DND-41 (cell line): Measurements from ENCODE around the gene ABHD15.

Experiments used
- EZH2 ChIP-seq: IDR thresholded peaks from 3 replicates; pipeline ENCODE4 v1.6.1; 2012; ENCODE audit warnings: borderline replicate concordance, low read depth, mild to moderate bottlenecking, moderate library complexity, low read length, inconsistent platforms; ENCODE audit not compliant: severe bottlenecking
- TF ChIP-seq, protein P1 (sequence below): IDR thresholded peaks from 2 replicates; pipeline ENCODE4 v1.5.1; 2012; ENCODE audit warnings: borderline replicate concordance, low read length, moderate library complexity, mild to moderate bottlenecking; ENCODE audit not compliant: poor library complexity, severe bottlenecking; ENCODE audit errors: extremely low read depth

DNA sequence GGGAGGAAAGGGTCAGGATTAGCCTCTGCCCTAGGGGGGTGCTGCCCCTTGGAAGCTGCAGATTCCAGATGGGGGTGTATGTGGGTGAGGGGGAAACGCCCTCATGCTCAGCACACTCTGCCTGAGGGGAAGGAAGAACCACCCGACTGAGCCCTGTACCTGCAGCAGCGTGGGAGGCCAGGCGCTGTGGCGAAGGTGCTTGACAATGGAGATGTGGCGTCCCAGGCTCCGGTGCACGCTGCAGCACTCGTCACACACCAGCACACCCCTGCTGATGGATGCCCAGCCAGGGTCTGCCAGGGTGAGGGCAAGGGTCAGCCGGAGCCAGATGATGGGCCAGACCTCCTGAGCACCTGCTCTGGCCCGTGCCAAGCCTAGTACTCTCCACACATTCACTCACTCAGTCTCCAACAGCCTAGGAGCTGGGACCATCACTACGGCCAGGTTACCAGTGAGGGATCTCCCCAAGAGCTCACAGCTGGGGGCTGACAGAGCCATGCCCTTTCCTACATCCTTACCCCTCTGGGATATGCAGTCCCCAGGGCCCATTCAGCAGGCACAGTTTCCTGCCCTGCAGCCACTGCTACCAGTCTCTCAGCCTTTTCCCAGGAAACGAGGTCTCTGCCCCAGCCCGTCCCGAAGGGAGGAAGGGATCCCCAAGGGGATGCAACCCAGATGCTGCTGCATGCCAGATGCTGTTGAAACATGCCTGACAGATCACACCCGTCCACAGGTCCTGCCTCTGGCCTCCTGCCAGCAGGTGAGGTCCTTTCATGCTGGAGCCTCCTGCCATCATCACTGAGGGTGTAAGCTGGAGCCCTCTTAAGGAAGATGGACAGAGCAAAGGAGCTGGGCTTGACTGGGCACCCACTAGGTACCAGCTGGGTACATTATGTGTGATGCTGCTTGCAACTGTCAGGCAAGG, 16.7 kb upstream of the ABHD15 start:
- TF ChIP-seq, protein P1, sequence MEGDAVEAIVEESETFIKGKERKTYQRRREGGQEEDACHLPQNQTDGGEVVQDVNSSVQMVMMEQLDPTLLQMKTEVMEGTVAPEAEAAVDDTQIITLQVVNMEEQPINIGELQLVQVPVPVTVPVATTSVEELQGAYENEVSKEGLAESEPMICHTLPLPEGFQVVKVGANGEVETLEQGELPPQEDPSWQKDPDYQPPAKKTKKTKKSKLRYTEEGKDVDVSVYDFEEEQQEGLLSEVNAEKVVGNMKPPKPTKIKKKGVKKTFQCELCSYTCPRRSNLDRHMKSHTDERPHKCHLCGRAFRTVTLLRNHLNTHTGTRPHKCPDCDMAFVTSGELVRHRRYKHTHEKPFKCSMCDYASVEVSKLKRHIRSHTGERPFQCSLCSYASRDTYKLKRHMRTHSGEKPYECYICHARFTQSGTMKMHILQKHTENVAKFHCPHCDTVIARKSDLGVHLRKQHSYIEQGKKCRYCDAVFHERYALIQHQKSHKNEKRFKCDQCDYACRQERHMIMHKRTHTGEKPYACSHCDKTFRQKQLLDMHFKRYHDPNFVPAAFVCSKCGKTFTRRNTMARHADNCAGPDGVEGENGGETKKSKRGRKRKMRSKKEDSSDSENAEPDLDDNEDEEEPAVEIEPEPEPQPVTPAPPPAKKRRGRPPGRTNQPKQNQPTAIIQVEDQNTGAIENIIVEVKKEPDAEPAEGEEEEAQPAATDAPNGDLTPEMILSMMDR: no peak
- no peak for TF ChIP-seq EZH2
